T1000 (cell line): ENCODE measurements around the gene FGFR2.
"Not testable (repeated sequence)": the region's sequence is repeated elsewhere in the genome, so short reads cannot be mapped to it uniquely, and the experiment has no call there.

Experiments used
- DNase-seq: peaks from one replicate; lab custom pipeline; 2025; ENCODE audit warnings: mixed read lengths; lab: John Stamatoyannopoulos, UW

Gene FGFR2

DNA sequence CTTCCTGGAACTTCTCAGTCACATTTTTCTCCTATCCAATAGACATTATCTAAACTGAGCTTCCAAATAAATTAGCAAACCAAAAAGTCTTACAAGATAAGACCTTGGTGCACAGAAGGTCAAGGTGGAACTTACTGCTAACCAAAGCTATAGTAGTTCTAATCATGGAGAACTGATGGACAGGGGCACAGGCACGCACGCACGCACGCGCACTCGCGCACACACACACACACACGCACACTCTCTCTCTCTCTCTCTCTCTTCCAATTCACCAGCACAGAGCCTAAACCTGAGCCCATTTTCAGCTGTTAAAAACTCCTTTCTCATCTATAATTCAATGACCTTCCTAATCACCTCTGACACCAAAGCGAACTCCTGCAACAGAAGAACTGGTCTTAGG lies 7.5 kb downstream of the FGFR2 start:
- no peak for DNase-seq

DNA sequence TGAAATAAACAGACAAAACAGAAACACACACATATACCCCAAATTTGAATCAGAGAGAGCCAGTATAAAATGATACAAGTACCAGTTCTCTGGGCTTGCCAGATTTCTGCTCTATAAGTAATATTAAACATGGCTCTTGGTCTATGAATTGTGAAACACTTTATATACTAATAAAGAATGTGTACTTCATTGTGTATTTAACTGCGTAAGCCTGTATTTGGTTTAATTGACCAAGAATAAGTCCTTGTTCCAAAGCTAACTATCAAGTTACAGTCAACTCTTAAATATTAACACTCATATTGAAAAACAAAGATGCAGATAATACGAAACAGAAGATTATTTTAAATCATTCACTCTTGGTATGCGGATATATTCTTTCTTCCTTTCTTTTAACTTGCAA lies 8.7 kb downstream of the FGFR2 start:
- no peak for DNase-seq

DNA sequence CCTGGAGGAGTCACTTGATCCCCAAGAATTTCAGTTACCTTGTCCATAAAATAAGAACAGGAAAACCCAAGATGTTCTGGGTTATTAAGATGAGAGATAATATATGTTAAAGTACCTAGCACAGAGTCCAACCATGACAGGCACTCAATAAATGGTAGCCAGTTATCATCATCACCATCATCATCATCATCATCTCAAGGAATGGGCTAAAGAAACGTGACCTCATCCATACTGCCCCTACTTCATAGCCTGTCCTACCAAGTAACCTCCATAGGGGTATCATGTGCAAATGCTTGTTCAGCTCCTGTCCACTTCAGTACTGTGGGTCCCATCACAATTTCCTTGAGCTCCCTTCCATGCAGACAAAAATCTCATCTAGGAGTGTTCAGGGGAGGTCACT lies 14.4 kb downstream of the FGFR2 start:
- DNase-seq: no peak

DNA sequence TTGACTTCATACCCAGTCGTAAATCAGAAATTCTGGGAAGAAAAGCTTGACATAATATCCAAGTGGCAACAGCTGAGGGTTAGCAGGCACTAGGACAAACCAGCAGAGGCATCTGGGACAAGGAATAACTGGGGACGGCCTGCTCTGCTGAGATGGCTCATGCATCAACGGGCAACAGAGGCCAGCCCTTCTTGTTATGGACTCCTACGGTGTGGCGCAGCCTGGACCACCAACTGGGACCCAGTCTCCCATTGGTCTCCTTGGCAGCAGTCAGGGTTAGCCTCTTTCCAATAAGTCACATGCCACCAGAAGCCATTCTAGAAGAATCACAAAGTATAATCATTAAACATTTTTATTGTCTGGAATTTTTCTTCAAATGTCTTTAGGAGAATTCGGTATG lies 15.0 kb downstream of the FGFR2 start:
- DNase-seq: no peak

DNA sequence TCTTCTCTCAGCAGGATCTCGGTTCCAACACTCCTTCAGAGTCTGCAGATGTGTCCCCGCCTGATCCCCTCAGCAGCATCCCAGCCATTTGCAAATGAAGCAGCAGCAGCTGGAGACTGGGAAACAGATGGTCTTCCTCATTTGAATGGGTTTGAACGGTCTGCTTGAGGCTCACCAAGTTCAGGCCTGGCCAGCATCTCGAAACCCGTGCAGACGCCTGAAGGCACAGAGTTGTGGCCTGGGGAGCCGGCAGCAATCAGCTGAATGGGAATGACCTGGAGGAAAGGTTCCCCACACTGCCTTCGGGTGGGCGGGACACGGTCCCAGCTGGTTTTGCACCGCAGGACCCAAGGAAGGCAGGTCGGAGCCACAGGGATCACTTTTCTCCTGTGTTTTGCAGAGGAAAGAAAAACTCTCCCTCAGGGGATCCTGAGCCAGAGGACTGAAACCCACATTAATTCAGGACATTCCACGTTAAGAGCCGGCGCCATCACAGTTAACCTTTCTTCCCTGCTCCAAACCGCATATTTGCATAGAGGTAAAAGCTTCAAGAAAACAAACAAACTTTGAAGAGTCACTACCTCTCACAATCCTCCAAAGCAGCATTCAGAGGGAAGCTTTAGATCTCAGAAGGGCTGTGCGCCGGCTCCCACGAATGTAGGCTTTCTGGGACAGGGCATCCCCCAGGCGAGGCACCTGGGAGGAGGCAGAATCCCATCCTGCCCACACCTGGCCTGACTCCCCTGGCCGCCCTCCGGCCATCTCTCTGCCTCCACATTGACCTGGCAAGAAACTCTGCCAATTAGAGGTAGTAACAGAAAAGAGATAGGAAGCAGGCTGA lies 17.7 kb downstream of the FGFR2 start:
- DNase-seq: no peak

DNA sequence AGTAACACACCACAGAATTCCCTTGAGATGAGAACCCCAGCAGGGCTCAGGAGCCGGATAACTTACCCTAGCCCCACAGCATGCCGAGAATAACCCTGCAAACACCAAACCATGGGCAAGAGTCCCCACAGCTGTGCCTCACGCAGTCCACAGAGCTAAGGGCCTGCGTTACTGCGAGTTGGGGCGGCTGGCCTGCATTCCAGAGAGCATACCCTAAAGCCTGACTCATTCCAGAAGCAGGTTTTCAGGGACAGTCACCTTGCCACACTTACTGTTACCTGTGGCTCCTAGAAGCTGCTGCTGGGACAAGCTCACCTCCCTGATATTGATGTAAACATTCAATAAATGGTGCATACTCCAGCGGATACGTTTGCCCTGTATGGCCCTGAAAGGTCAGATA lies 18.6 kb downstream of the FGFR2 start:
- no peak for DNase-seq

DNA sequence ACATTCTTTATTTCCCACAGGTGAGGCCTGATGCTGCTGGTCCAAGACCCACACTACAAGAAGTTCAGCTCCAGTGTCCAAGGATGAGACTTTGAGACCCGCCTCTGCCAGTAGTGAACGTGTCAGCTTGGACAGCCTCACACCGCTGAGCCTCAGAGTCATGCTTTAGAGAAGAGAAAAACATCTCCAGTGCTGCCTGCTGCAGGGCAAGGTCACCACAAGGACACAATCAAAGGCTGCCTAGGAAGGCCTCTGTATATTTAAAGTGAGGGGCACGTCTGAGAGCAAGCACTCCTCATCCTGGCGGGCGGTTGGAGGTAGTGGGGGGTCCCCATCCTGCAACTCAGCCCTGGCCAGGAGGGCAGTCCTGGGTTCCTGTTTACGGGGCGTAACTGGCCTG lies 19.3 kb downstream of the FGFR2 start:
- no peak for DNase-seq

DNA sequence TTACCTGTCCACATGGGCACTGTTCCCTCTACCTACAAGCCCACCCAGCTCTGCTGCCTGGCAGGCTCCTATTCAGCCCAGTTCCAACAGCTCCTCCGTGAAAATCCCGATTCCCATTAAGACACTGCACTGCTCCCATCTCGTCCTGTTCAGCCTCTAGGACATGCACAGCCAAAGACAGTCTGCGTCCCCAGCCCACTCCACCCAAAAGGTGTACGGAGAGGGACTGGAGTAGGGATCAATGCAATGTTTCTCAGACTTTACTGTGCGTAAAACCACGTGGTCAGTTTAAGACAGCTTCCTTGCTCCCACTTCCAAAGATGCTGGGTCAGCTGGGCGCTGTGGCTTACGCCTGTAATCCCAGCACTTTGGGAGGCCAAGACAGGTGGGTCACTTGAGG lies 19.9 kb downstream of the FGFR2 start:
- no peak for DNase-seq

DNA sequence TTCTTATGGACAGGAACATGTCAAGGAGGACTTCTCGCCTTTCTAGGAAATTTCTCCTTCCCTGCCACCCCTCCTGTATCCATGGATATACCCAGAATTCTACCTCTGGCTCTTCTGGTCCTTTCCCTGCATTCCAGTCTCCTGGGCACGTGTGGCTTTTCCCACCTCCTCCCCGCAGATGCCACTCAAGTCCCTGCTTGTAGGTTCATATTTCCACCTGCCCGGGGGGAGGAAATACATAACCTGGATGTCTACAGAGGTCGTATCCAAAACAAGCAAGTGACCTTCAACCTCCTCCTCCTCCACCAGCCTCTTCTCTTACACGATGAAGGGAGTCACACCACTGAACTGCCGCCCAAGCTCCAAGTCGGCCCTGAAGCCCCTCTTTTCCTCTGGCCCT lies 20.7 kb downstream of the FGFR2 start:
- DNase-seq: no peak

DNA sequence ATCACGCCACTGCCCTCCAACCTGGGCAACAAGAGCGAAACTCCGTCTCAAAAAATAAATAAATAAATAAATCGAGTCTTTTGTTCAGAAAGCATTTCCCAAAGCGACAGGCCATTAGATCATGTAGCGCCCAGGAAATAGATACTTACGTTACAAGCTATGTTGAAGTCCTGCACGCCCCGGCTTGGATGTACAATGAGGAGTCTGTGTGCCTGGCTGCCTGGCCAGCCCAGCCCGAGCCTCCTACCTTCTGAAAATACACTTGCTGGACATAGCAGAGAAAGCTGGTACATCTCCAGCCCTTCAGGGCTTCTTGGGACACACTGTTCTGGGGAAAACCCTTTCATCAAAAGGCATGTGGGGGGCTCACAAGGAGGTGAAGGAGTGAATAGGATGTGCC lies 22.1 kb downstream of the FGFR2 start:
- DNase-seq: no peak

DNA sequence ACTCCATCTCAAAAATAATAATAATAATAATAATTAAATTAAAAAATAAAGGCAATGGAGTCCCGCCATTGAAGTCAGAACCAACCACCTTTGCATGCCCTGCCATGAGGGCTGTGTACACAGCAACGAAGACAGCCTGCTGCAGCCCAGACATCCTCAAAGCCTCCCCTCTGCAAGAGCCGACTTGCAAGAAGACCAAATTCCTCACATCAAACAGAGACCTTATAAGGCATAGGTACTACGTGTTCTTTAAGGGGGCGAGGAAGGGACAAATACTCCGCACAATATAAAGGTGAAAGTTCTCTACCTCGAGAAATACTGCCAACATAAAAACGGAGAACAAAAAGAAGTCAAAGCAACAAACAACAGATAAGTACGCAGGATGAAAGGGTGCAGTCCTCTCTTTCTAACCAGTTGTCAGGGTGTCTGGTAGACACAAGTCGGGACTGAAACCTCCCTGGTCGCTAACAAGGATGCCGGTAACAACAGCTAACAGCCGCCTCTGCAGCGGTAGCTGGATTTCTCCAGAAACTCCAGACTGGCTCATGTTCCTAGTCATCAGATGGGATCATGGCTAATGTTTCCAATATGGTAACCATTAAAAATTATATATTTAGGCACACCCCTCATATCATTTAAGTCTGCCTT lies 23.6 kb downstream of the FGFR2 start:
- DNase-seq: no peak

DNA sequence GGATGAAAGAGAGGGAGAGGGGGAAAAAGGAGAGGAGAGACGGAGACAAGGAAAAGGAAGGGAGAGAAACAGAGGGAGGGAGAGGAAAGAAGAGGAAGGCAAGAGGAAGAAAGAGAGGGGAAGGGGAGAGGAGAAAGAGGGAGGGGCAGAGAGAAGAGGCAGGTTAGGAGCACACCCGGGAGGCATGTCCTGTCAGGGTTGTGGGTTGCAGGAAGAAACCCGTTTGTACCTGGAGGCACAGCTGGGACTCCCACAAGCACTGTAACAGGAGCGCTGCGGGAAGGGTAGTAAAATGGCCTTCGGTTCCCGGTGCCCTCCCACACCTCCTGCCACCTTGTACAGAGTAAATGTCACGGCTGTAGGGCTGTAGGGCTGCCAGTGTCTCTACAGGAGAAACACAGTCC lies 24.7 kb downstream of the FGFR2 start:
- no peak for DNase-seq

DNA sequence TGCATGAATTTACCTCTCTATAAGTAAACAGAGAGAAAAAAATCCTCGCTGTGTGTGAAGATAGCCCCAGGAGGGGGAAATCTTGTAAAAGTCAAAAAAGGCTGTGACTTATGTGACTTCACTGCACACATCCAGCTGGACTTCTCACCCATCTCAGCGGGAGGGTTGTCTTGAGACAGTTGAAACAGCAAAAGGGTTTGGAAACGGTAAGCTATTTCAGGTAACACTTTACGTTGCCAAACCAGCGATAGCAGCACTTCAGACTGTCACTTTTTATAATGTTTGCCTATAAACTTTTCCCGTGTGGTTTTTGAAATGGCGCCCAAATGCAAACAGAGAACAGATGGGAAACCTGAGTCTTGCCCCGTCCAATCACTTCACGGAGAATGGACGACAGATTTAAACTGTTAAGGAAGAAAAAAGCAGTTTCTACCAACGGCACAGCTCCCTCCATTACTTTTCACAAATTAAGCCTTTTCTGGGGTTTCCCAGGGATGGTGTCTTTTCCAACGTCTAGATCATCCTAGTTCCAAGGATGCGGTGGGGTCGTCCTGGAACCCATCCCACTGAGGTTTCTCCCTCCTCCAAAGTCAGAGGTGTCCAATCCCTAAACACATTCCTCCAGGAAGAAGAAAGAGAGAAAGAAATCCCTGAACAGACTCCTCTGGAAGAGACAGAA lies 25.2 kb downstream of the FGFR2 start:
- DNase-seq: no peak

DNA sequence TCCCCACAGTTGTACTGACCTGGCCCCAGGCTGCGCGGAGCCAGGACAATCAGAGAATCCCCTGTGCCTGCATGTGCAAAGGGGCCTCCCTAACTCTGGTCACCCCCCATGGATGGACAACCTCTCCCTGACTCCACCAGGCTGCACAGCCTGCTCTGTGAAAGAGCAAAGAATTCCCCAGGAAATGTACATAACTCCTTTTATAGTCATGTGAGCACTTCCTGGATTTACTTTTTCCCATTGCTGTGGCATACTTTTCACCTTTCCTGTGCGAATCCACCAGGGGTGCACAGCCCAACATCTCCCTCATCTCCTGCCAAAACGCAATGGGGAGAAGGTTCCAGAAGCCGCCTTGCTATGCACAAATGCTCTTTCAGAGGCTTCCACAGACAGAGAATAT lies 27.9 kb downstream of the FGFR2 start:
- DNase-seq: no peak

DNA sequence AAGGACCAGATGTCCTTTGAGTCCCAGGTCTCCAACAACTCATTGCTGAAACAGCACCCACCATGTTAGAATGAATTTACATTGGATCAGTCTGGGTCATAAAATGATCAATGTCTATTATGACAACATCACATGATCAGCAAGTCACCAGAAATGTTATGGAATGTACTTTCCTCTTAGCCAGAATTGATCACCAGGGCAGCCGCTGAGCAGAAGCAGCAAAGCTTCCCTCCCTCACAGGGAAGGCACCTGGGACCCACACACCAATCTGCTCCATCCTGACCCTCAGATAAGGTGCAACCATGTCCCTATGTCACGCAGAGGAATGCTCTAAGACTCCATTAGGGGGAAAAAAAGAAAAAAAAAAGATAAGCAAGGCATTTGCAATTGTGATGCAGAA lies 30.0 kb downstream of the FGFR2 start:
- no peak for DNase-seq

DNA sequence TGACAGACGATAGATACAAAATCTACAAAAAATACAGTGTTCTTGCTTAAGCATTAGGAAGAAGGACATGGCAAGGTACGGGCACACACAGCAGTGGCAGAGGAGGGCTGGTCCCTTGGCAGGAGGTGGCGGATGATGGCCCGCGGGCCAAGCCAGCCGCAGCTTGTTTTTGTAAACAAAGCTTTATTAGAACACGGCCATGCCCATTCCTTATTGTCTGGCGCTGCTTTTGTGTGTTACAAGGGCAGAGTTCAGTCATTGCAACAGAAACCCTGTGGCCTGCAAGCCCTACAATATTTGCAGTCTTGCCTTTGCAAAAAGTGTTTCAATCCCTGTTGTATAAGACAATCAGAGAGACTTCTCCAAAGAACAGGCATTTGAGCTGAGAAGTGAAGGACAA lies 30.7 kb downstream of the FGFR2 start:
- no peak for DNase-seq

DNA sequence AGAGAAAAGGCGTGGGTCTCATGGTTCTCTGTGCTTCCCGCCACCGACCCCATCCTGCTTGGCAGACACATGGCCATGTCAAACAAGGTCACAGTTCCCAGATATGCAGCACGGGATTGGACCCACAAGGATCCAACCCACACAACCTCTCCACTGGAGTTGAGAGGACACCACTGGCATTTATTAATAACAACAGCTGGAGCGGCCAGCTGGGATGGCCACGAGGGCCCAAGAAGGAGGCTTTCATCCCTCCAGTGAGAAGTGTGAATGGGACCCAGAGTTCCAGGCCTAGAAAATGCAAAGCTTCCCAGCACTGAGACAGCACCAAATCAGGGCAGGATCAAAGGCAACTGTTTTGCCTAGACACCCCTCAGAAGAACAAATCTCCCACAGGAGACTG lies 31.5 kb downstream of the FGFR2 start:
- DNase-seq: no peak

DNA sequence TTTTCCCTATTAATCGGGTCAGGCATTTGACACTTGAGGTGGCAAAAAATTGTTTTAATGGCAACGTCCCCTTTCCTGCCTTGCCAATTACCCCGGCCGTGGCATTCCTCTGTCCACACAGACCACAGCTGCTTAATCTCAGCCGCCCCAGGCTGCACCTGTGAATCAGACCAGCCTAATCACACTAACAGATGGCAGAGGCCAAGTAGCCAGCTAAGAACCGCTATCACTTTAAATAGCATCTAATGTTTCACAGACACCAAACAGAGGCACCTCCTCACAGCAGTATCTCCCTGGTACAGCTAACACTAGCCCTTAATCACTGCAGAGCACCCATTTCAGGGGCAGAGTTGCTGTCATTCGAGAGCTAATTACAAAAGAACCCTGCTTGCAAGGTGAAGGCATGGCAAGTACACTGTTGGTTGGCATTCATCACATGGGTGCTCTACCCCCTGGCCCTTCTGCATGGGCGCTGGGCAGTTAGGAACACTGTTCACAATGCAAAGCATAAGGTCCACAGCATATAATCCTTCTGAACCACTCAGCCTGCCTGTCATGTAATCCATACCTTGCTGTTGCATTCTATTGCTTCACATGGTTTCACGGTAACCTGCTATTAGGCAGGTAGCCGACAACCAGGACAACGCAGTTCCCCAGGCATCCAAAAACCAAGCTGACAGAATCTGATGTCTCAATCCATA lies 38.8 kb downstream of the FGFR2 start:
- no peak for DNase-seq

DNA sequence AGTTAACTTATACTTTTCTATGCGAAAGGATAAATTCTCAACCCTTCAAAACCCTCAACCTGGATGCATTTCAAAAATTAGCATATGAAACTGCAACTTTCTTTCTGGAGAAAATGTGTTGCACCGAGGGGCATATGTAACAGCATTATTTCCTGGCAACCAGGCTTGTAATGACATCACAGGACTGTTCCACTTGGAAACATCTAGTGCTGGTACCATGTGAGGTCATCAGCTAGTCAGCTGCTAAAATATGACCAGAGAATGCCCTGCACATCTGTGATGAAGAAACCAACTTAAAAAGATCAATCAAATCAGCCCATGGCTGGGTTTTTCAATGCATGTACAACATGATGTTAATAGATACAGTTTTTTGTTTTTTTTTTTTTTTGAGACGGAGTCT lies 40.0 kb downstream of the FGFR2 start:
- no peak for DNase-seq

DNA sequence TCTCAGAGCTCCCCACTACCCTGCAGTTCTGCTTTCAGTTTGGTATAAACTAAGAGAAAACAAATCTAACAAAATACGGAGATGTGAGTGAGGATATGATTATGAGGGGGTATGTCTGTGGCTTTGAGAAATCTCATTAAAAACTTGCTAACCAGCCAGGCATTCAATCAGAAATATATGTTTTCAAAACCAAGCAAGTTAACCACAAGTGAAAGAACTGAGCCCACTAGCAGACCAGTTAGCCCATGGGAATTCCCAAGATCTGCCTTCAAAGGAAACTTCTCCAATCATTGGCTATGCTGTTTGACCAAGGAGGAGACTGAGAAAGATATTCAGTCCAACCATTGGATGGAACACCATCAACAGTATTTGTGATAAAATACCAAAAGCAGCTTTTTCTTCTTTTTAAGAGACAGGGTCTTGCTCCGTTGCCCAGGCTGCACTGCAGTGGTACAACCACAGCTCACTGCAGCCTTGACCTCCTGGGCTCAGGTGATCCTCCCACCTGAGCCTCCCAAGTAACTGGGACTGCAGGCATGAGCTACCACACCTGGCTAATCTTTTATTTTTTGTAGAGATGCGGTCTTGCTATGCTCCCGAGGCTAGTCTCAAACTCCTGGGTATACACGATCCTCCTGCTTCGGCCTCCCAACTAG lies 41.2 kb downstream of the FGFR2 start:
- no peak for DNase-seq

DNA sequence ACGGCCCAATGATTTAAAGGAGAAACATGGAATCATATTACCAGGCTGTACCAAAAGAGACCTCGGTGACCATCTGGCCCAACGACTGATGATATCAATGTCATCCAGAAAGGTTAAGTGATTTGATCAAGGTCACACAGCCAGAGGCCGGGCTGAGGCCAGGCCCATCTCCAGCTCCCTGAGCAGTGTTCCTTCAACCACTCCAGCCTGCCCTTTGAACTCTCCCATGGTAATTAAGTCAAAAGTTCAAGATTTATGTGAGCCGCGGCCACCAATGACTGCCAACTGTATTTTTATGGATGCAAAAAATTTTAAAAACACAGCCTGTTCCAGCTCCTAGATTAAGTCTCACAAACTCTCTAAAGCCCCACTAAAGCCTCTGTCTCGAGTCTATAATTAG lies 41.8 kb downstream of the FGFR2 start:
- no peak for DNase-seq

DNA sequence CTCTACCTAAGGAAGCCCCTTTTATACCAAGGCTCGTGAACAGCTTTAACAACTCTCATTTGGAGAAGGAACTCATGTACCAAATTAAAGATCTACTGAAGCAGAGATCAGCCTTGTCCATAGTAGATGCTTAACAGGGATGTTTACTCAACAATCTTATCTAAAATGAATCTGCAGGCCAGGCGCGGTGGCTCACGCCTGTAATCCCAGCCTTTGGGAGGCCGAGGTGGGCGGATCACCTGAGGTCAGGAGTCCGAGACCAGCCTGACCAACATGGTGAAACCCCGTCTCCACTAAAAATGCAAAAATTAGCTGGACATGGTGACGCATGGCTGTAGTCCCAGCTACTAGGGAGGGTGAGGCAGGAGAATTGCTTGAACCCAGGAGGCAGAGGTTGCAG lies 43.3 kb downstream of the FGFR2 start:
- DNase-seq: not testable (repeated sequence)
